Sigmoid colon (tissue), 7 donors: ENCODE results near the gene MUC6. TPM values are rescaled to one million over a fixed set of nuclear protein-coding genes. Genes with fewer than 3 reads are reported as not detected.

ENCODE experiments used
- DNase-seq: peaks from one replicate; pipeline ENCODE4 v3.0.0-alpha.2; 2019
- H3K27ac ChIP-seq, 4 donors: fragments of 200-600 bp; sonication (generic); one replicate each; pipeline ENCODE4 v1.5.1; 2016 to 2019; ENCODE audit warnings: mild to moderate bottlenecking in 1 of 4
- H3K27me3 ChIP-seq, 3 donors: fragments of 200-600 bp; sonication (generic); one replicate each; pipeline ENCODE4 v1.5.1; 2019; ENCODE audit warnings: mild to moderate bottlenecking in 1 of 3
- H3K36me3 ChIP-seq, 4 donors: fragments of 200-600 bp; sonication (generic); one replicate each; pipeline ENCODE4 v1.5.1; 2016 to 2019
- H3K4me1 ChIP-seq, 4 donors: fragments of 200-600 bp; sonication (generic); one replicate each; pipeline ENCODE4 v1.5.1; 2017 to 2019
- H3K4me3 ChIP-seq, 4 donors: fragments of 200-600 bp; sonication (generic); one replicate each; pipeline ENCODE4 v1.5.1; 2017 to 2019; ENCODE audit warnings: mild to moderate bottlenecking in 2 of 4, moderate library complexity in 1 of 4
- H3K9me3 ChIP-seq, 4 donors: fragments of 200-600 bp in 3 of 4; sonication (generic) in 3 of 4; one replicate each; pipeline versions ENCODE4 v1.5.1 to v1.6.1; 2013 to 2019
- CTCF ChIP-seq, 4 experiments: fragments of 450-650 bp in 3 of 4; fragments of 200-600 bp in 1 of 4; IDR thresholded peaks; one replicate each; pipeline ENCODE4 v1.5.1; 2016 to 2019; ENCODE audit warnings: antibody characterized with exemption in 4 of 4, mild to moderate bottlenecking in 3 of 4, moderate library complexity in 2 of 4
- EP300 ChIP-seq, 4 donors: sonication (generic); formaldehyde crosslinking; IDR thresholded peaks; one replicate each; pipeline ENCODE4 v1.6.1; 2017; ENCODE audit warnings: antibody characterized with exemption in 4 of 4
- POLR2A ChIP-seq, 2 donors: fragments of 450-650 bp; IDR thresholded peaks; one replicate each; pipeline ENCODE4 v1.6.1; 2016; ENCODE audit warnings: antibody characterized with exemption in 2 of 2, mild to moderate bottlenecking in 2 of 2, moderate library complexity in 2 of 2
- POLR2AphosphoS5 ChIP-seq, 4 donors: sonication (generic); formaldehyde crosslinking; IDR thresholded peaks; one replicate each; pipeline ENCODE4 v1.6.1; 2017; ENCODE audit warnings: antibody characterized with exemption in 4 of 4
- WGBS, 2 donors: extraction: QIAGEN DNeasy Blood & Tissue Kit; methylation state at CpG; one replicate each; pipeline ENCODE4 v1.1.7; 2013; 5-methylcytosine and 5-hydroxymethylcytosine counted together
- intact Hi-C: fragments of 100-400 bp; cut with DNase I; formaldehyde crosslinking; loops from one replicate; pipeline ENCODE4 v1.15.1; 2023
- polyA plus RNA-seq, 3 donors: library from polyadenylated mRNA; stranded (reverse); fragments of 200-250 nt; gene quantifications; one replicate each; pipeline ENCODE4 v1.2.3, GENCODE V29; 2013
- total RNA-seq, 4 donors: library from RNA; depleted of rRNA; stranded (reverse); fragments of >200 nt; gene quantifications; one replicate each; pipeline ENCODE4 v1.1.0, GENCODE V29; 2016
- donor health status: healthy with polysubstance abuse.
- donor health status: Bipolar disorder and iron deficiency.
- donor health status: healthy.

The MUC6 gene
- total and polyA plus RNA-seq, 7 donors, result under 0.01 to 0.04 TPM; not detected in 5

- WGBS, 2 donors, result 95 to 96% methylated on average over 50 of the region's 50 CpGs
- no peak for TF ChIP-seq POLR2A (IDR thresholded peaks at IDR 0.05)
- TF ChIP-seq CTCF (IDR thresholded peaks at IDR 0.05), result no peak
- TF ChIP-seq EP300 (IDR thresholded peaks at IDR 0.05), result no peak
- TF ChIP-seq POLR2AphosphoS5 (IDR thresholded peaks at IDR 0.05), result no peak
- no peaks in the 10 kb centered on the region for H3K9me3 ChIP-seq
- no peaks in the 10 kb centered on the region for H3K36me3 ChIP-seq
- no peak overlapping the region for H3K27ac ChIP-seq
- no peak overlapping the region for H3K4me3 ChIP-seq
- H3K27me3 ChIP-seq, result no peaks in the 10 kb centered on the region
- intact Hi-C loops, result no loop called here
- no peak for DNase-seq
- no peaks in the 10 kb centered on the region for H3K4me1 ChIP-seq
These were observed 12.5 kb downstream of the MUC6 start for GRCh38 chr11:1023811-1024596.

GRCh38 chr11:1022908-1023810 lies 13.4 kb downstream of the MUC6 start:
- WGBS, 2 donors, result 94 to 95% methylated on average over 28 of the region's 28 CpGs
- intact Hi-C loops, result no loop called here
- no peak for TF ChIP-seq POLR2A (IDR thresholded peaks at IDR 0.05)
- no peak for TF ChIP-seq CTCF (IDR thresholded peaks at IDR 0.05)
- no peak for TF ChIP-seq POLR2AphosphoS5 (IDR thresholded peaks at IDR 0.05)
- no peak for TF ChIP-seq EP300 (IDR thresholded peaks at IDR 0.05)

GRCh38 chr11:1022411-1022810 lies 14.1 kb downstream of the MUC6 start:
- Histone ChIP-seq H3K4me3 (no peak overlapping the region), H3K9me3 (no peaks in the 10 kb centered on the region), H3K27ac (no peak overlapping the region), H3K27me3 (no peaks in the 10 kb centered on the region), H3K4me1 (no peaks in the 10 kb centered on the region), H3K36me3 (no peaks in the 10 kb centered on the region)
- TF ChIP-seq POLR2A (IDR thresholded peaks at IDR 0.05), result no peak
- TF ChIP-seq CTCF (IDR thresholded peaks at IDR 0.05), result no peak
- no peak for TF ChIP-seq EP300 (IDR thresholded peaks at IDR 0.05)
- no peak for TF ChIP-seq POLR2AphosphoS5 (IDR thresholded peaks at IDR 0.05)
- DNase-seq, result no peak
- intact Hi-C loops, result no loop called here
- WGBS, 2 donors, result 97 to 98% methylated on average over 7 of the region's 7 CpGs

More at GRCh38 chr11:1022908-1023810, 13.4 kb downstream of the MUC6 start:
- Histone ChIP-seq H3K27ac (no peak overlapping the region), H3K4me3 (no peak overlapping the region), H3K27me3 (no peaks in the 10 kb centered on the region), H3K4me1 (no peaks in the 10 kb centered on the region), H3K36me3 (no peaks in the 10 kb centered on the region), H3K9me3 (no peaks in the 10 kb centered on the region)
- DNase-seq, result no peak

GRCh38 chr11:1020211-1020905 lies 16.2 kb downstream of the MUC6 start:
- WGBS, 2 donors, result 94 to 95% methylated on average over 19 of the region's 19 CpGs
- Histone ChIP-seq H3K27ac (no peak overlapping the region), H3K36me3 (no peaks in the 10 kb centered on the region), H3K4me3 (no peak overlapping the region), H3K27me3 (no peaks in the 10 kb centered on the region), H3K9me3 (no peaks in the 10 kb centered on the region), H3K4me1 (no peaks in the 10 kb centered on the region)
- no peak for DNase-seq
- intact Hi-C loops, result no loop called here
- TF ChIP-seq CTCF (IDR thresholded peaks at IDR 0.05) (no peak), POLR2A (IDR thresholded peaks at IDR 0.05) (no peak), POLR2AphosphoS5 (IDR thresholded peaks at IDR 0.05) (no peak)
